ENCODE measurements around the gene CAPN1. TPM values are rescaled to one million over a fixed set of nuclear protein-coding genes. Genes with fewer than 3 reads are reported as not detected.

Gene CAPN1
- polyA plus RNA-seq, 4 donors, result 107 to 218 (median 205) TPM

GRCh38 chr11:65207918-65208784 is 26.4 kb downstream of the CAPN1 start:
- H3K9me3 ChIP-seq (ENCODE audit: control insufficient read depth in 2 of 2, insufficient read depth in 1 of 2, low read depth in 1 of 2, low read length in 1 of 2), result no peaks in the 10 kb centered on the region

DNA sequence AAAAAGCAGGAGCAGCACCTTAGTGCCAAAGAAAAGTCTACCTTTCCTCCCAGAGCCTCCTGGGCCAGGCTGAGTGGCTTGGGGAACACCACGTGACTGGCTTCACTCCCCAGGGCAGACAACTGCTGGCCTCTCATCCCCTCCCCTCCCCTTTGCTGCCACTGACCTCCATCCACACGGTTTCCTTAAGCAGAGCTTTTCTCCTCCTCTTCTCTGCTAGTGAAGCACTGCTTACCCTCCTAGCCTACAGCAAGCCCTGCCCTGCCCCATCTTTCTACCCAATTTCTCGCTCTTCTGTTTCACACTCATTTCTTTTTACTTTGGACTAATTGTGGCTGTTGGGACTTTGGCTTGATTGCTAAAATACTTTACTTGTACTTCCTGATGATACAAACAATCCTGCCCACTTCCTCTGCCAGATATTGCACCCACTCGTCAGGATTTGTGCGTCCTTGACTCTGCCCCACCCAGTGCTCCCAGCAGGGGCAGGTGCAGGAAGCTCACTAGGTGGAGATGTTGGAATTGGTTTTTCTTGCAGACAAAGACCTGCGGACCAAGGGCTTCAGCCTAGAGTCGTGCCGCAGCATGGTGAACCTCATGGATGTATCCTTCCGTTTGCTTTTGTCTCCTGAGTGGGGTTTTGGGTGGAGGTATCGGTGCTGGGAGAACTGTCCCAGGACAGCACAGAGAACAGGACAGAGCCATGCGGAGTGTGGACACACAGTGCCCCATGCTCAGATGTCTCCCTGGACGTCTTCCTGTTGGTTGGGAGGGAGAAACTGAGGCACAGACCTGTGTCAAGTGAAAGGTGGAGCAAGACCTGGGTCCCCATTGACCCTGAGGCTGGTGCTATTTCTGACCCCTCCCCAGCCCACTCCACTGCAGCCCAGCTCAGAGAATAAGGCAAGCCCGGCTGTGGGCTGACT is 27.3 kb downstream of the CAPN1 start:
- no peaks in the 10 kb centered on the region for H3K27me3 ChIP-seq (ENCODE audit: control insufficient read depth in 3 of 3, insufficient read depth in 3 of 3, low read length in 3 of 3)
- H3K36me3 ChIP-seq (ENCODE audit: control insufficient read depth in 3 of 3, insufficient read depth in 2 of 3, low read depth in 1 of 3, low read length in 3 of 3), result peaks cover 21 to 92% (median 23%) of the 10 kb centered on the region in 3 donors
- H3K4me3 ChIP-seq (ENCODE audit: low read depth in 1 of 3, low read length in 3 of 3), result no peak overlapping the region
- peaks cover 2 to 54% (median 5%) of the 10 kb centered on the region in 3 donors for H3K4me1 ChIP-seq (ENCODE audit: control insufficient read depth in 3 of 3, insufficient read depth in 2 of 3, low read depth in 1 of 3, low read length in 2 of 3)
- no peak for FAIRE-seq
- peak overlapping the region in 2 of 3 donors; percentile 19 to 88 for H3K27ac ChIP-seq (ENCODE audit: low read depth in 1 of 3, low read length in 2 of 3)
- WGBS, 3 donors, result 32 to 64% (median 45%) methylated on average over 13 of the region's 13 CpGs
- peak; percentile 26 to 81 for DNase-seq
- no peaks in the 10 kb centered on the region for H3K9me3 ChIP-seq (ENCODE audit: control insufficient read depth in 2 of 2, insufficient read depth in 1 of 2, low read depth in 1 of 2, low read length in 1 of 2)

More at GRCh38 chr11:65207918-65208784, 26.4 kb downstream of the CAPN1 start:
- H3K27ac ChIP-seq (ENCODE audit: low read depth in 1 of 3, low read length in 2 of 3), result peak overlapping the region in 2 of 3 donors; percentile 19 to 88
- DNase-seq, result no peak
- peaks cover 2 to 45% (median 5%) of the 10 kb centered on the region in 3 donors for H3K4me1 ChIP-seq (ENCODE audit: control insufficient read depth in 3 of 3, insufficient read depth in 2 of 3, low read depth in 1 of 3, low read length in 2 of 3)
- 79 to 85% (median 83%) methylated on average over 14 to 16 of the region's 16 CpGs for WGBS, 3 donors
- H3K36me3 ChIP-seq (ENCODE audit: control insufficient read depth in 3 of 3, insufficient read depth in 2 of 3, low read depth in 1 of 3, low read length in 3 of 3), result peaks cover 22 to 94% (median 27%) of the 10 kb centered on the region in 3 donors
- no peak for FAIRE-seq
- H3K27me3 ChIP-seq (ENCODE audit: control insufficient read depth in 3 of 3, insufficient read depth in 3 of 3, low read length in 3 of 3), result no peaks in the 10 kb centered on the region
- no peak overlapping the region for H3K4me3 ChIP-seq (ENCODE audit: low read depth in 1 of 3, low read length in 3 of 3)

- peaks cover 20 to 88% (median 21%) of the 10 kb centered on the region in 3 donors for H3K36me3 ChIP-seq (ENCODE audit: control insufficient read depth in 3 of 3, insufficient read depth in 2 of 3, low read depth in 1 of 3, low read length in 3 of 3)
- no peak for FAIRE-seq
- H3K27me3 ChIP-seq (ENCODE audit: control insufficient read depth in 3 of 3, insufficient read depth in 3 of 3, low read length in 3 of 3), result no peaks in the 10 kb centered on the region
- 54 to 89% (median 79%) methylated on average over 19 to 20 of the region's 20 CpGs for WGBS, 3 donors
- peaks cover 2 to 54% (median 5%) of the 10 kb centered on the region in 3 donors for H3K4me1 ChIP-seq (ENCODE audit: control insufficient read depth in 3 of 3, insufficient read depth in 2 of 3, low read depth in 1 of 3, low read length in 2 of 3)
- no peak overlapping the region for H3K4me3 ChIP-seq (ENCODE audit: low read depth in 1 of 3, low read length in 3 of 3)
- DNase-seq, result peak in 1 of 2 donors; percentile 60
- peak overlapping the region in 2 of 3 donors; percentile 21 to 88 for H3K27ac ChIP-seq (ENCODE audit: low read depth in 1 of 3, low read length in 2 of 3)
- no peaks in the 10 kb centered on the region for H3K9me3 ChIP-seq (ENCODE audit: control insufficient read depth in 2 of 2, insufficient read depth in 1 of 2, low read depth in 1 of 2, low read length in 1 of 2)
These were observed 28.1 kb downstream of the CAPN1 start for GRCh38 chr11:65209711-65210360.

DNA sequence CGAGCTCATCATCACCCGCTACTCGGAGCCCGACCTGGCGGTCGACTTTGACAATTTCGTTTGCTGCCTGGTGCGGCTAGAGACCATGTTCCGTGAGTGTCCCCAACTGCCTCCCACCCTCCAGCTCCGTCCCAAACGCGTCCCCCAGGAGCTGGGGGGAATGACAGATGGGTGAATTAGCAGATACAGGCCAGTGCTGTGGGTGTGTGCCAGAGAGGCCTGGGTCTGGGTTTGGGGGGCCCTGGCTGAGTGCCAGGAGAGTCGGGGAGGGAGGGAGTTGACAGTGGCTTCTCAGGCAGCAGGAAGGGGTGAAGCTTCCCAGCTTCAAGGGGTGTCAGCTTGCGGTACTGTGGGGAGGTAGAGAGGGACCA is 28.6 kb downstream of the CAPN1 start:
- no peak overlapping the region for H3K4me3 ChIP-seq (ENCODE audit: low read depth in 1 of 3, low read length in 3 of 3)
- no peaks in the 10 kb centered on the region for H3K9me3 ChIP-seq (ENCODE audit: control insufficient read depth in 2 of 2, insufficient read depth in 1 of 2, low read depth in 1 of 2, low read length in 1 of 2)
- no peak for FAIRE-seq
- DNase-seq, result no peak
- peaks cover 16 to 83% (median 21%) of the 10 kb centered on the region in 3 donors for H3K36me3 ChIP-seq (ENCODE audit: control insufficient read depth in 3 of 3, insufficient read depth in 2 of 3, low read depth in 1 of 3, low read length in 3 of 3)
- peak overlapping the region; percentile 17 to 28 (median 21) for H3K27ac ChIP-seq (ENCODE audit: low read depth in 1 of 3, low read length in 2 of 3)
- H3K27me3 ChIP-seq (ENCODE audit: control insufficient read depth in 3 of 3, insufficient read depth in 3 of 3, low read length in 3 of 3), result no peaks in the 10 kb centered on the region
- peaks cover 2 to 54% (median 5%) of the 10 kb centered on the region in 3 donors for H3K4me1 ChIP-seq (ENCODE audit: control insufficient read depth in 3 of 3, insufficient read depth in 2 of 3, low read depth in 1 of 3, low read length in 2 of 3)
- 85 to 86% (median 86%) methylated on average over 14 of the region's 14 CpGs for WGBS, 3 donors

DNA sequence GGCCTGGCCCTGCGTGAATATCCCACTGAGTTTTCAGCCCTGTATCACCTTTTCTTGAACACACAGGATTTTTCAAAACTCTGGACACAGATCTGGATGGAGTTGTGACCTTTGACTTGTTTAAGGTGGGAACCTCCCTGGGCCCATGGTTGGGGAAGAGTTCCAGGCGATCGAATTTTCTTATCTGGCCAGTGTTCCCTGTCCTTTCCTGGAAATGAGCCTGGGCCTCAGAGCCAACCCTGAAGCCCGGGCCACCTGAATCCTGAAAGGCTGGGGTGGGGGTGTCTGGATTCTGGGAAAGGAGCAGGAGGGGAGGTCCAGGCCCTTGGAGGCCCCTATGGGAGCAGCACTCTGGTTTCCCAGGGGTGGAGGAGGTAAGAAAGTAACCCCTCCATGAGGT is 29.0 kb downstream of the CAPN1 start:
- Histone ChIP-seq H3K9me3 (ENCODE audit: control insufficient read depth in 2 of 2, insufficient read depth in 1 of 2, low read depth in 1 of 2, low read length in 1 of 2) (no peaks in the 10 kb centered on the region), H3K4me1 (ENCODE audit: control insufficient read depth in 3 of 3, insufficient read depth in 2 of 3, low read depth in 1 of 3, low read length in 2 of 3) (peaks cover 2 to 54% (median 5%) of the 10 kb centered on the region in 3 donors), H3K4me3 (ENCODE audit: low read depth in 1 of 3, low read length in 3 of 3) (no peak overlapping the region), H3K27me3 (ENCODE audit: control insufficient read depth in 3 of 3, insufficient read depth in 3 of 3, low read length in 3 of 3) (no peaks in the 10 kb centered on the region), H3K27ac (ENCODE audit: low read depth in 1 of 3, low read length in 2 of 3) (peak overlapping the region in 2 of 3 donors; percentile 17 to 28), H3K36me3 (ENCODE audit: control insufficient read depth in 3 of 3, insufficient read depth in 2 of 3, low read depth in 1 of 3, low read length in 3 of 3) (peaks cover 16 to 79% (median 21%) of the 10 kb centered on the region in 3 donors)
- FAIRE-seq, result no peak
- DNase-seq, result peak in 1 of 2 donors; percentile 28
- 36 to 61% (median 49%) methylated on average over 4 of the region's 4 CpGs for WGBS, 3 donors

DNA sequence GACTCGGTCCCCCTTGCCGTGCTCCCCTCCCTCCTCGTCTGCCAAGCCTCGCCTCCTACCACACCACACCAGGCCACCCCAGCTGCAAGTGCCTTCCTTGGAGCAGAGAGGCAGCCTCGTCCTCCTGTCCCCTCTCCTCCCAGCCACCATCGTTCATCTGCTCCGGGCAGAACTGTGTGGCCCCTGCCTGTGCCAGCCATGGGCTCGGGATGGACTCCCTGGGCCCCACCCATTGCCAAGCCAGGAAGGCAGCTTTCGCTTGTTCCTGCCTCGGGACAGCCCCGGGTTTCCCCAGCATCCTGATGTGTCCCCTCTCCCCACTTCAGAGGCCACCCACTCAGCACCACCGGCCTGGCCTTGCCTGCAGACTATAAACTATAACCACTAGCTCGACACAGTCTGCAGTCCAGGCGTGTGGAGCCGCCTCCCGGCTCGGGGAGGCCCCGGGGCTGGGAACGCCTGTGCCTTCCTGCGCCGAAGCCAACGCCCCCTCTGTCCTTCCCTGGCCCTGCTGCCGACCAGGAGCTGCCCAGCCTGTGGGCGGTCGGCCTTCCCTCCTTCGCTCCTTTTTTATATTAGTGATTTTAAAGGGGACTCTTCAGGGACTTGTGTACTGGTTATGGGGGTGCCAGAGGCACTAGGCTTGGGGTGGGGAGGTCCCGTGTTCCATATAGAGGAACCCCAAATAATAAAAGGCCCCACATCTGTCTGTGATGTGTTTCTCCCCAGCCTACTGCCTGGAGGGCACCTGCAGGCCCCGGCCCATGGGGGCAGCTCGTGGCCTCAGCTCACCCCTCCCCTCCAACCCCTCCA is 29.8 kb downstream of the CAPN1 start:
- no peak for FAIRE-seq
- peaks cover 14 to 72% (median 15%) of the 10 kb centered on the region in 3 donors for H3K36me3 ChIP-seq (ENCODE audit: control insufficient read depth in 3 of 3, insufficient read depth in 2 of 3, low read depth in 1 of 3, low read length in 3 of 3)
- H3K9me3 ChIP-seq (ENCODE audit: control insufficient read depth in 2 of 2, insufficient read depth in 1 of 2, low read depth in 1 of 2, low read length in 1 of 2), result no peaks in the 10 kb centered on the region
- DNase-seq, result peak in 1 of 2 donors; percentile 48
- 79 to 82% (median 82%) methylated on average over 28 to 29 of the region's 29 CpGs for WGBS, 3 donors
- peak overlapping the region in 1 of 3 donors; percentile 56 for H3K27ac ChIP-seq (ENCODE audit: low read depth in 1 of 3, low read length in 2 of 3)
- no peaks in the 10 kb centered on the region for H3K27me3 ChIP-seq (ENCODE audit: control insufficient read depth in 3 of 3, insufficient read depth in 3 of 3, low read length in 3 of 3)
- peaks cover 2 to 54% (median 5%) of the 10 kb centered on the region in 3 donors for H3K4me1 ChIP-seq (ENCODE audit: control insufficient read depth in 3 of 3, insufficient read depth in 2 of 3, low read depth in 1 of 3, low read length in 2 of 3)
- no peak overlapping the region for H3K4me3 ChIP-seq (ENCODE audit: low read depth in 1 of 3, low read length in 3 of 3)

DNA sequence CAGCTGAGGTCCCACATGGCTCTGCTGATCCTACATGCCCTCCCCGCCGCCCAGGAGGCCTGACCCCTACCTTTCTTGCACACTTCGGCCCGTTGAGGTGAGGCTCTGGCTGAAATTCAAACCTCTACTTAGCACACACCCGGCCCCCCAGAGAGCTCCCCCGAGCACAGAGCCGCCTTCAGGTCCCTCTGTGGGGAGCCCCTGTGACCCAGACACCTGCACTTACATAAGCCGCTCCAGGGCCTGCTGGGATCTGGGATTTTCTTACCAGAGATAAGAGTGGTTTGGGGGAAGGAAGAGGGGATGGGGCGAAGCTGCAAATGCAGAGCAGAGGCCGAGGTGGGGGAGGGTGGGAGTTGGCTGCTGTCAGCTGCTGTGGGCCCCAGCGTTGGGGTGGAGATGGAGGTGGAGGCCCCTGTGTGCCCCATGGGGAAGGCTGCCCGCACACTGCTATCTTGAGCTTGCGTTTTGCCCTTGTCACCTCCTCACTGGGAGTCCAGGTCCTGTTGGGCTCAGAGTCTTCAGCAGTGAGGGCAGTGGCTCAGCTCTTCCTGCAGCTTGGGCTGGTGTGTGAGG is 30.6 kb downstream of the CAPN1 start:
- Histone ChIP-seq H3K27me3 (ENCODE audit: control insufficient read depth in 3 of 3, insufficient read depth in 3 of 3, low read length in 3 of 3) (no peaks in the 10 kb centered on the region), H3K27ac (ENCODE audit: low read depth in 1 of 3, low read length in 2 of 3) (peak overlapping the region in 1 of 3 donors; percentile 56), H3K4me1 (ENCODE audit: control insufficient read depth in 3 of 3, insufficient read depth in 2 of 3, low read depth in 1 of 3, low read length in 2 of 3) (peaks cover 2 to 54% (median 5%) of the 10 kb centered on the region in 3 donors), H3K9me3 (ENCODE audit: control insufficient read depth in 2 of 2, insufficient read depth in 1 of 2, low read depth in 1 of 2, low read length in 1 of 2) (no peaks in the 10 kb centered on the region), H3K4me3 (ENCODE audit: low read depth in 1 of 3, low read length in 3 of 3) (no peak overlapping the region), H3K36me3 (ENCODE audit: control insufficient read depth in 3 of 3, insufficient read depth in 2 of 3, low read depth in 1 of 3, low read length in 3 of 3) (peaks cover 12 to 64% (median 14%) of the 10 kb centered on the region in 3 donors)
- FAIRE-seq (no peak), DNase-seq (peak in 1 of 2 donors; percentile 64)
- 69 to 90% (median 82%) methylated on average over 13 of the region's 13 CpGs for WGBS, 3 donors

Measured in small intestine (tissue), 7 donors.